B cell (primary cell): ENCODE data around the gene DOCK4. TPM values are rescaled to one million over a fixed set of nuclear protein-coding genes. Genes with fewer than 3 reads are reported as not detected.

ENCODE experiments used
- ATAC-seq: fragments of 200-7000 bp; cut with Tn5 transposase; one replicate; pipeline ENCODE4 v1.10.0; 2021; ENCODE audit warnings: low read depth, mild to moderate bottlenecking, moderate number of reproducible peaks, moderate library complexity
- CTCF ChIA-PET: fragments of 350-600 bp; sonication (Branson Sonifier 250); formaldehyde crosslinking; loops from one replicate; lab custom pipeline; 2021; ENCODE audit warnings: antibody characterized with exemption, inconsistent platforms; lab: Charles Lee
- POLR2A ChIA-PET: fragments of 350-600 bp; sonication (Branson Sonifier 250); formaldehyde crosslinking; loops from one replicate; lab custom pipeline; 2021; ENCODE audit warnings: antibody characterized with exemption; lab: Charles Lee
- DNase-seq: peaks from one replicate; pipeline ENCODE4 v3.0.0; 2013
- H2AFZ ChIP-seq: 2 replicates; pipeline ENCODE4 v1.6.1; 2012; ENCODE audit warnings: mild to moderate bottlenecking, low read depth, low read length; ENCODE audit not compliant: insufficient read depth, poor library complexity, severe bottlenecking
- H3K27ac ChIP-seq, 2 donors: 1 replicate in 1 of 2; 2 replicates in 1 of 2; pipeline ENCODE4 v1.5.1; 2012 to 2013; ENCODE audit warnings: low read length in 2 of 2, mild to moderate bottlenecking in 2 of 2, moderate library complexity in 1 of 2
- H3K27me3 ChIP-seq, 4 experiments: fragments of 200-600 bp in 1 of 4; sonication (generic) in 1 of 4; replicated peaks in 1 of 4; 1 replicate in 2 of 4; 2 replicates in 2 of 4; pipeline versions ENCODE4 v1.6.1 to v1.7.0; 2013 to 2016; ENCODE audit warnings: low read length in 3 of 4, mild to moderate bottlenecking in 2 of 4, mixed read lengths in 1 of 4, moderate library complexity in 1 of 4; ENCODE audit not compliant: insufficient read depth in 4 of 4, control insufficient read depth in 3 of 4; ENCODE audit errors: control extremely low read depth in 1 of 4
- H3K36me3 ChIP-seq, 2 experiments: replicated peaks in 1 of 2; 1 replicate in 1 of 2; 2 replicates in 1 of 2; pipeline versions ENCODE4 v1.6.1 to v1.7.1; 2013; ENCODE audit warnings: low read length in 1 of 2; ENCODE audit not compliant: insufficient read depth in 2 of 2, control insufficient read depth in 1 of 2; ENCODE audit errors: control extremely low read depth in 1 of 2, extremely low read depth in 1 of 2
- H3K4me1 ChIP-seq, 2 donors: fragments of 200-600 bp in 1 of 2; sonication (generic) in 1 of 2; 1 replicate in 1 of 2; 2 replicates in 1 of 2; pipeline versions ENCODE4 v1.5.1 to v1.6.1; 2013 to 2017; ENCODE audit warnings: low read length in 2 of 2; ENCODE audit not compliant: control insufficient read depth in 2 of 2, insufficient read depth in 2 of 2
- H3K4me2 ChIP-seq: replicated peaks from 2 replicates; pipeline ENCODE3; 2012; ENCODE audit warnings: mild to moderate bottlenecking, low read depth, low read length; ENCODE audit not compliant: poor library complexity, severe bottlenecking
- H3K4me3 ChIP-seq, 5 experiments: fragments of 200-600 bp in 1 of 5; sonication (generic) in 1 of 5; 1 replicate in 3 of 5; 2 replicates in 2 of 5; pipeline versions ENCODE4 v1.5.1 to v1.7.0; 2011 to 2016; ENCODE audit warnings: low read length in 4 of 5, mild to moderate bottlenecking in 4 of 5, low read depth in 2 of 5, control low read depth in 1 of 5, moderate library complexity in 1 of 5; ENCODE audit not compliant: insufficient read depth in 1 of 5; ENCODE audit errors: control extremely low read depth in 1 of 5, extremely low read depth in 1 of 5
- H3K79me2 ChIP-seq: fragments of 200-600 bp; sonication (generic); one replicate; pipeline ENCODE4 v1.6.0; 2016; ENCODE audit warnings: low read length; ENCODE audit not compliant: control insufficient read depth, insufficient read depth
- H3K9ac ChIP-seq: fragments of 200-600 bp; sonication (generic); 2 replicates; pipeline ENCODE4 v1.6.1; 2017; ENCODE audit warnings: mild to moderate bottlenecking, low read length, moderate library complexity
- H3K9me3 ChIP-seq, 3 donors: one replicate each; pipeline versions ENCODE4 v1.6.1 to v1.7.1; 2013; ENCODE audit warnings: low read length in 2 of 3; ENCODE audit not compliant: control insufficient read depth in 2 of 3, insufficient read depth in 1 of 3; ENCODE audit errors: control extremely low read depth in 1 of 3
- H4K20me1 ChIP-seq: 2 replicates; pipeline ENCODE4 v1.6.0; 2012; ENCODE audit warnings: mild to moderate bottlenecking, low read length; ENCODE audit not compliant: insufficient read depth, control insufficient read depth, poor library complexity, severe bottlenecking
- H3K27ac Mint-ChIP-seq: one replicate; pipeline ENCODE4 v1.8.0; 2021; ENCODE audit warnings: mixed read lengths
- H3K27me3 Mint-ChIP-seq: one replicate; pipeline ENCODE4 v1.8.0; 2021; ENCODE audit warnings: mixed read lengths
- H3K4me1 Mint-ChIP-seq: one replicate; pipeline ENCODE4 v1.8.0; 2021; ENCODE audit warnings: mixed read lengths
- H3K4me3 Mint-ChIP-seq: one replicate; pipeline ENCODE4 v1.8.0; 2021; ENCODE audit warnings: mixed read lengths
- H3K9me3 Mint-ChIP-seq: one replicate; pipeline ENCODE4 v1.8.0; 2022; ENCODE audit warnings: mixed read lengths; ENCODE audit not compliant: insufficient read depth
- CTCF ChIP-seq: fragments of 200-600 bp; IDR thresholded peaks from one replicate; pipeline ENCODE4 v1.8.0; 2022; ENCODE audit warnings: antibody characterized with exemption, mild to moderate bottlenecking
- EZH2 ChIP-seq: IDR thresholded peaks from 2 replicates; pipeline ENCODE4 v1.6.1; 2012; ENCODE audit warnings: borderline replicate concordance, low read depth, mild to moderate bottlenecking, moderate library complexity, low read length; ENCODE audit not compliant: insufficient read depth, poor library complexity, severe bottlenecking
- WGBS: methylation state at CpG from one replicate; pipeline ENCODE4 v1.1.5; 2013; ENCODE audit warnings: missing lambda C conversion rate; ENCODE audit not compliant: insufficient coverage; 5-methylcytosine and 5-hydroxymethylcytosine counted together
- intact Hi-C: fragments of 100-400 bp; cut with micrococcal nuclease; formaldehyde crosslinking; loops from one replicate; pipeline ENCODE4 v1.10.0; 2022
- polyA plus RNA-seq: library from polyadenylated mRNA; depleted of rRNA; stranded (reverse); fragments of >200 nt; gene quantifications from 2 replicates; pipeline ENCODE4 v1.2.3, GENCODE V29; 2012
- total RNA-seq, 2 donors: library from RNA; stranded (reverse); fragments of 120-200 nt in 1 of 2; gene quantifications; 1 replicate in 1 of 2; 2 replicates in 1 of 2; pipeline versions ENCODE4 v1.2.3 to v1.2.4, GENCODE V29; 2013 to 2022

DOCK4 gene
- total and polyA plus RNA-seq, 2 donors (not counting 1 experiment from before 2014, with no cell fraction given), result 0.03 to 4.1 TPM

GRCh38 chr7:111760043-111760442, 446.2 kb downstream of the DOCK4 start:
- no peak overlapping the region for H3K4me3 ChIP-seq
- no peaks in the 10 kb centered on the region for H4K20me1 ChIP-seq
- H3K9me3 ChIP-seq, result no peaks in the 10 kb centered on the region
- no peaks in the 10 kb centered on the region for H3K4me1 ChIP-seq
- no peaks in the 10 kb centered on the region for H3K36me3 ChIP-seq
- H3K27me3 ChIP-seq, result no peaks in the 10 kb centered on the region
- no peak for DNase-seq
- Mint-ChIP-seq H3K9me3 (no peaks in the 10 kb centered on the region), H3K4me1 (no peaks in the 10 kb centered on the region), H3K27ac (no peak overlapping the region), H3K4me3 (no peak overlapping the region), H3K27me3 (peaks cover 6% of the 10 kb centered on the region)
- no peak overlapping the region for H3K9ac ChIP-seq
- TF ChIP-seq EZH2 (no peak), CTCF (no peak)
- ATAC-seq, result no peak
- ChIA-PET CTCF (interaction anchor here (1.7 kb wide), 1 partner anchor 20 kb away, joined by 10 read pairs; no protein-coding TSS in a partner anchor), POLR2A (no interaction called here)
- H2AFZ ChIP-seq, result no peak overlapping the region
- 88% methylated on average over 6 of the region's 8 CpGs for WGBS
- intact Hi-C loops, result loop anchor here (5.0 kb wide), 1 partner anchor 657 kb away; no protein-coding TSS in a partner anchor
- H3K79me2 ChIP-seq, result no peaks in the 10 kb centered on the region
- H3K4me2 ChIP-seq, result no peak overlapping the region
- H3K27ac ChIP-seq, result no peak overlapping the region

- Mint-ChIP-seq H3K27me3 (peaks cover 6% of the 10 kb centered on the region), H3K4me1 (no peaks in the 10 kb centered on the region), H3K27ac (no peak overlapping the region), H3K9me3 (no peaks in the 10 kb centered on the region), H3K4me3 (no peak overlapping the region)
- WGBS, result 100% methylated on average over 3 of the region's 5 CpGs
- Histone ChIP-seq H2AFZ (no peak overlapping the region), H3K4me2 (no peak overlapping the region), H3K4me1 (no peaks in the 10 kb centered on the region), H4K20me1 (no peaks in the 10 kb centered on the region), H3K27ac (no peak overlapping the region), H3K9ac (no peak overlapping the region), H3K9me3 (no peaks in the 10 kb centered on the region), H3K36me3 (no peaks in the 10 kb centered on the region), H3K79me2 (no peaks in the 10 kb centered on the region), H3K4me3 (no peak overlapping the region), H3K27me3 (no peaks in the 10 kb centered on the region)
- ATAC-seq (no peak), DNase-seq (no peak)
- ChIA-PET CTCF (no interaction called here), POLR2A (interaction anchor here (0.5 kb wide), 1 partner anchor 720 kb away, joined by 3 read pairs; no protein-coding TSS in a partner anchor)
- intact Hi-C loops, result no loop called here
- TF ChIP-seq CTCF, result no peak
- TF ChIP-seq EZH2, result no peak
Observed at GRCh38 chr7:111758332-111758731, 447.9 kb downstream of the DOCK4 start.
